K562 (cell line): ENCODE results near the gene SEC24A. TPM values are rescaled to one million over a fixed set of nuclear protein-coding genes. Genes with fewer than 3 reads are reported as not detected.

Experiments used
- CXXC5 ChIP-seq: fragments of 250-450 bp; sonication (Bioruptor Pico); IDR thresholded peaks from 2 replicates; pipeline ENCODE4 v1.8.0; 2022; ENCODE audit warnings: inconsistent platforms, mild to moderate bottlenecking, moderate library complexity
- DEAF1 ChIP-seq: fragments of 450-650 bp; formaldehyde crosslinking; IDR thresholded peaks from 2 replicates; pipeline ENCODE4 v1.4.0; 2020; ENCODE audit warnings: mild to moderate bottlenecking, moderate library complexity
- NKRF ChIP-seq: fragments of 450-650 bp; IDR thresholded peaks from 2 replicates; pipeline ENCODE4 v1.6.1; 2016; ENCODE audit warnings: borderline replicate concordance
- RAD21 ChIP-seq, 2 experiments: fragments of 250-450 bp in 1 of 2; fragments of 450-650 bp in 1 of 2; sonication (Bioruptor Pico) in 1 of 2; formaldehyde crosslinking in 1 of 2; IDR thresholded peaks in 1 of 2; conservative IDR thresholded peaks in 1 of 2; 2 replicates each; pipeline versions ENCODE4 v1.4.0 to v1.8.0; 2020 to 2022; ENCODE audit warnings: mild to moderate bottlenecking in 2 of 2, moderate library complexity in 1 of 2
- SMC3 ChIP-seq: conservative IDR thresholded peaks from 2 replicates; pipeline ENCODE4 v1.6.1; 2011; ENCODE audit warnings: low read depth, low read length, improper control_type of control experiment; ENCODE audit not compliant: insufficient read depth
- SUPT5H ChIP-seq: fragments of 450-650 bp; IDR thresholded peaks from 2 replicates; pipeline ENCODE4 v1.6.1; 2016
- ZBTB33 ChIP-seq: sonication (generic); formaldehyde crosslinking; IDR thresholded peaks from 2 replicates; pipeline ENCODE4 v1.8.1; 2023; ENCODE audit warnings: mild to moderate bottlenecking, missing genetic modification reagents
- ZNF384 ChIP-seq: IDR thresholded peaks from 2 replicates; pipeline ENCODE4 v1.6.1; 2012; ENCODE audit warnings: low read depth, low read length, improper control_type of control experiment
- polyA plus RNA-seq, 8 experiments: library from polyadenylated mRNA; depleted of rRNA in 4 of 8; stranded (reverse) in 5 of 8; unstranded in 3 of 8; fragments of >200 nt; fragmentation: Nextera tagmentation in 2 of 8; fragmentation: Illumina TruSeq in 1 of 8; extraction: Ambion mirVana in 2 of 8; extraction: Trizol in 1 of 8; gene quantifications; 2 replicates each; pipeline versions ENCODE4 v1.2.1 to v1.2.3, GENCODE V29; 2011 to 2014; ENCODE audit warnings: inconsistent platforms in 1 of 8, missing spikeins in 1 of 8
- total RNA-seq, 7 experiments: library from RNA; depleted of rRNA in 6 of 7; stranded (reverse); fragments of >200 nt in 6 of 7; fragmentation: Illumina TruSeq in 2 of 7; extraction: Trizol in 2 of 7; gene quantifications; 2 replicates each; pipeline versions ENCODE4 v1.2.1 to v1.2.3, GENCODE V29; 2011 to 2021; ENCODE audit warnings: low replicate concordance in 1 of 7
- TF ChIP-seq, protein P1 (sequence below): sonication (generic); formaldehyde crosslinking; IDR thresholded peaks from 2 replicates; pipeline ENCODE4 v1.8.1; 2023; ENCODE audit warnings: missing genetic modification reagents, mild to moderate bottlenecking, borderline replicate concordance
- TF ChIP-seq, protein P2 (sequence below): sonication (generic); formaldehyde crosslinking; IDR thresholded peaks from 2 replicates; pipeline ENCODE4 v1.8.0; 2022; ENCODE audit warnings: missing genetic modification reagents, mild to moderate bottlenecking, moderate library complexity, borderline replicate concordance

Gene SEC24A
- total and polyA plus RNA-seq, 9 of the 15 experiments (the other 6 are each of a cell fraction or from before 2014, with no cell fraction given): 7.9 to 36.5 (median 17.5) TPM

DNA sequence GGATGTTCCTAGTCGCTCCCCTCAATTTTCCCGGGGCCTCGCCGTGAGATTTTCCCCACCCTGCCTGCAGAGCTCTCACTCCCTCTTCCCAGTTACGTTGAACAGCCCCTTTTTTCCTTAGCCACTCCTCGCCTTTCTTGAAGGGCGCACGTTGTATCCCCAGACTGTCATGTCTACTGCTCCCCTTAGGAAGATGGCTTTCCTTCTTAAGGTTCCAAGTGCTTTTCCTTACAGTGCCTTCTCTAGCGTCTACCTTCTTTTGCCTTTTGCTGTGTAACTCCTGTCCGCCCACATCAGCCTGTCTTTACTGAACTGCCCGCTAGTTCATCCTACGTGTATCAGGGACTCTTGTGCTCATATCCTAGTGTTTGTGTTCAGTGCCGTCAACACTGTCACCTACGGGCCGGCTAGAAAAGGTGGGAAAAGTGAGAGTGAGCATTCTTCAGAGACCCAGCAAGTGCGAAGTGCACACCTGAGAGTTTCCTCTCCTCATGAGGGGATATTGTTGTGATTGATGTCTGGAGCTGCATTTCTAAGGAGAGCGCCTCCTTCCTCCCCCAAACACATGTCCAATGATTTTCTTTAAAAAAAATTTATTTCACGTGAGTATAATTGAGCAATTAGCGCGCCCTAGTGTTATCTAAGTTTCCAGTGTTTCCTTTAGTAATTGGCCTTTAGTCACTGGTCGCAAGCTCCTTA, 90.5 kb downstream of the SEC24A start (continued):
- TF ChIP-seq, protein P1, sequence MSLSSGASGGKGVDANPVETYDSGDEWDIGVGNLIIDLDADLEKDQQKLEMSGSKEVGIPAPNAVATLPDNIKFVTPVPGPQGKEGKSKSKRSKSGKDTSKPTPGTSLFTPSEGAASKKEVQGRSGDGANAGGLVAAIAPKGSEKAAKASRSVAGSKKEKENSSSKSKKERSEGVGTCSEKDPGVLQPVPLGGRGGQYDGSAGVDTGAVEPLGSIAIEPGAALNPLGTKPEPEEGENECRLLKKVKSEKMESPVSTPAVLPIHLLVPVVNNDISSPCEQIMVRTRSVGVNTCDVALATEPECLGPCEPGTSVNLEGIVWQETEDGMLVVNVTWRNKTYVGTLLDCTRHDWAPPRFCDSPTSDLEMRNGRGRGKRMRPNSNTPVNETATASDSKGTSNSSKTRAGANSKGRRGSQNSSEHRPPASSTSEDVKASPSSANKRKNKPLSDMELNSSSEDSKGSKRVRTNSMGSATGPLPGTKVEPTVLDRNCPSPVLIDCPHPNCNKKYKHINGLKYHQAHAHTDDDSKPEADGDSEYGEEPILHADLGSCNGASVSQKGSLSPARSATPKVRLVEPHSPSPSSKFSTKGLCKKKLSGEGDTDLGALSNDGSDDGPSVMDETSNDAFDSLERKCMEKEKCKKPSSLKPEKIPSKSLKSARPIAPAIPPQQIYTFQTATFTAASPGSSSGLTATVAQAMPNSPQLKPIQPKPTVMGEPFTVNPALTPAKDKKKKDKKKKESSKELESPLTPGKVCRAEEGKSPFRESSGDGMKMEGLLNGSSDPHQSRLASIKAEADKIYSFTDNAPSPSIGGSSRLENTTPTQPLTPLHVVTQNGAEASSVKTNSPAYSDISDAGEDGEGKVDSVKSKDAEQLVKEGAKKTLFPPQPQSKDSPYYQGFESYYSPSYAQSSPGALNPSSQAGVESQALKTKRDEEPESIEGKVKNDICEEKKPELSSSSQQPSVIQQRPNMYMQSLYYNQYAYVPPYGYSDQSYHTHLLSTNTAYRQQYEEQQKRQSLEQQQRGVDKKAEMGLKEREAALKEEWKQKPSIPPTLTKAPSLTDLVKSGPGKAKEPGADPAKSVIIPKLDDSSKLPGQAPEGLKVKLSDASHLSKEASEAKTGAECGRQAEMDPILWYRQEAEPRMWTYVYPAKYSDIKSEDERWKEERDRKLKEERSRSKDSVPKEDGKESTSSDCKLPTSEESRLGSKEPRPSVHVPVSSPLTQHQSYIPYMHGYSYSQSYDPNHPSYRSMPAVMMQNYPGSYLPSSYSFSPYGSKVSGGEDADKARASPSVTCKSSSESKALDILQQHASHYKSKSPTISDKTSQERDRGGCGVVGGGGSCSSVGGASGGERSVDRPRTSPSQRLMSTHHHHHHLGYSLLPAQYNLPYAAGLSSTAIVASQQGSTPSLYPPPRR: 0 out of 2 replicates have a peak, but pooled peaks have one; percentile 62
- TF ChIP-seq DEAF1 (CRISPR knock-in tag) (no peak), RAD21 (CRISPR knock-in tag; conservative IDR thresholded peaks at IDR 0.05 in 1 of 2, IDR thresholded peaks at IDR 0.05 in 1 of 2) (peak in 1 of 2 experiments; percentile 19; a peak in 1 of 4 replicates), SUPT5H (no peak), CXXC5 (CRISPR knock-in tag) (peak; percentile 49; the same call in 1 of the 2 replicates), NKRF (peak; percentile 70), ZNF384 (peak; percentile 69), SMC3 (0 out of 2 replicates have a peak, but pooled peaks have one; percentile 10), ZBTB33 (CRISPR knock-in tag) (no peak)
- TF ChIP-seq, protein P2, sequence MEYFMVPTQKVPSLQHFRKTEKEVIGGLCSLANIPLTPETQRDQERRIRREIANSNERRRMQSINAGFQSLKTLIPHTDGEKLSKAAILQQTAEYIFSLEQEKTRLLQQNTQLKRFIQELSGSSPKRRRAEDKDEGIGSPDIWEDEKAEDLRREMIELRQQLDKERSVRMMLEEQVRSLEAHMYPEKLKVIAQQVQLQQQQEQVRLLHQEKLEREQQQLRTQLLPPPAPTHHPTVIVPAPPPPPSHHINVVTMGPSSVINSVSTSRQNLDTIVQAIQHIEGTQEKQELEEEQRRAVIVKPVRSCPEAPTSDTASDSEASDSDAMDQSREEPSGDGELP (CRISPR knock-in tag): peak; percentile 14; the same call in 1 of the 2 replicates
